D341Med (cell line): ENCODE data around the gene PALMD.

Experiments
- DNase-seq: peaks from one replicate; pipeline ENCODE4 v3.0.0; 2012; ENCODE audit warnings: low spot score

PALMD gene

DNA sequence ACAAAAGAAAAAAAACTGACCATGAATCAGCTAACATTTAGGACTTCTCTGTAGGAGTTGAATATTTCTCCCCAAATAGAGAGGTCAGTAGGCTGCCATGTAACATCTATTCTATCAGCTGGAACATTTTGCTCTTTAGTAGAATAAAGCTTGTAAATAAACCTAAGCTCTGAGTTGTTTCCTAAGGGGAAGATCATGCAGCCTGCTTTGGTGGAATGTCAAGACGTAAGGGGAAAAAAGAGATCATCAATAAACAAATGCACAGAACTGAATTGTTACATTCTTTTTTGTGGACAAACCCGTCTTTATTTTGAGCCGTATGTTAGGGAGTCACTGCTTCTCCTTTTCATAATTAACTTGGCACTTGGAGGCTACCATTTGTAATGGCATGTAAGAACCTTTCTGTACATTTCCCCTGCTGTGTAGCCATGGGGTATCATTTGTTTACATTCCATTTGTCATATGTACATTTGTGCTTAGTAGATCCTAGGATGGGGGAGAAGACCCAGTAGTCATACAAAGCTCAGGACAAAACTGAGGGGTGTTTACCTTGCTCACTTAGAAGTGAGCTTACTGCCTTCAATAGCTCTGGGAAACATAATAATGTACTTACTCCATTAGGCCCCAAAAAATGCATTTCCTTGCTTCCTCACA lies 10.8 kb upstream of the PALMD start:
- no peak for DNase-seq

DNA sequence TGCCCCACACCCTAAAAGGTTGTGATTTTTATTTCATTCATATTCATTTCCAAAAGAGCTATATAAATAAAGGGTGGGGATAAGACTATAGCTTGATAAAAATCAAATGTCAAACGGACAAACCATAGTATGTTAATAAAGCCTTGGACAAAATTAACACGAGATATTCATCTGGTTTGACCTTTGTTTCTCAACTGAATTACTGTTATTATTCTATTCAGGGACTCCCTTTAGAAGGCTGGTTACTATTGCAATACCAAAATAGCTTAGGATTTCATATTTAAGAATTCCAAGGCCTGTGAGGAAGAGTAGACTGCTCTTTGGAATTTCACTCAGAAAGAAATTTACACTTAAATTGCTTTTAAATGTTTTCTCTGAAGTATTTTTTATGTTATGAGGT lies 10.2 kb upstream of the PALMD start:
- no peak for DNase-seq

- DNase-seq = peak; percentile 52
These were observed 9.2 kb upstream of the PALMD start for GRCh38 chr1:99636647-99637175.

- no peak for DNase-seq
These were observed 7.1 kb upstream of the PALMD start for GRCh38 chr1:99638853-99639252.

GRCh38 chr1:99639408-99639807 lies 6.5 kb upstream of the PALMD start:
- no peak for DNase-seq

- no peak for DNase-seq
These were observed 6.0 kb upstream of the PALMD start for GRCh38 chr1:99639945-99640344.

DNA sequence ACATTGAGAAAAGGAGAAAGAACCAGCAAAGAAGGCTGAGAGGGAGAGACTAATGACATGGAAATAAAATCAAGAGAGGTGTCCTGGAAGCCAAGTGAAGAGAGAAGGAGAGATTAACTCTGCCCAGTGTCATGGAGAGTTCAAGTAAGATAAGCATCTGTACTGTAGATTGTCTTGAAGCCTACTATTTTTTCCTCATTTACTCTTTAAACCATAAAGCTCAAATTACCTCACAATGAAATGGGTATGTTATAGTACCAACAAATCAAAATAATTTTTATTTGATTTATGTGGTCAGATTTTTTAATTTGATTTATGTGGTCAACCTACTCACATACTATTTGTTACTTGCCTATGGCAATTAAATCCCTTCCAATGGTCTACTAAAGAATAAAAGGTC lies 5.2 kb upstream of the PALMD start:
- no peak for DNase-seq

- DNase-seq = no peak
These were observed 4.4 kb upstream of the PALMD start for GRCh38 chr1:99641558-99641957.

GRCh38 chr1:99642053-99642452 lies 3.9 kb upstream of the PALMD start:
- no peak for DNase-seq

DNA sequence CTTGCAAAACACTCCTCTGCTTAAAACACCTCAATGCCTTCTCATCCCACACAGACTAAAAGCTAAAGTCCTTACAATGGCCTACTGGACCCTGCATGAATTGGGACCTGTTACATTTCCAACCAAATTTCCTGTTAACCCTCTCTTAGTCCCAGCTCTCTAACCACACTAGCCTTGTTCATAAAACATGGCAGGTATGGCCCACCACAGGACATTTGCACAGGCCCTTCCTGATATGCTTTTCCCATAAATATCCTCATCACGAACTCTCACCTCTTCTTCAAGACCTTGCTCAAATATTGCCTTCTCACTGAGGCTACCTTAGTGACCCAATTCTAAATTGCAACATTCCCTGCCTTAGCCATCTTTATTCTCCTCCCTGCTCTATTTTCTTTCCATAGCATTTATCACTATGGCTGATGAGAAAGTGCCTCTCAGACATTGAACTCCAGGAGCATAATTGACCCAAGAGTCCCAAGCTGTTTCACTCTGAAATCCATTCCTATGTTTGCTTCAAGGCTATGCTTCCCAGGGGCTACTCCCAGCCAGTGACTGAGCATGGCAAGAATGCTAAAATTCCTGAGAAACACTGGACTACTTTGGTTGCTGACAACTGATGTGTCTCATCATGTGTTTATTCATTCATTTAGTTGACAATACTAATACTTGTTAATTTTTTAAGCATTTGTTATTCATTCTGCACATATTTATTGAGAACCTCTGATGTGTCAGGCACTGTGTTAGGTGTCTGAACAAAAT lies 2.7 kb upstream of the PALMD start:
- DNase-seq = no peak

- peak; percentile 50 for DNase-seq
These were observed 1.5 kb upstream of the PALMD start for GRCh38 chr1:99644279-99645004.

GRCh38 chr1:99645203-99645602 lies 710 bp upstream of the PALMD start:
- DNase-seq = no peak

DNA sequence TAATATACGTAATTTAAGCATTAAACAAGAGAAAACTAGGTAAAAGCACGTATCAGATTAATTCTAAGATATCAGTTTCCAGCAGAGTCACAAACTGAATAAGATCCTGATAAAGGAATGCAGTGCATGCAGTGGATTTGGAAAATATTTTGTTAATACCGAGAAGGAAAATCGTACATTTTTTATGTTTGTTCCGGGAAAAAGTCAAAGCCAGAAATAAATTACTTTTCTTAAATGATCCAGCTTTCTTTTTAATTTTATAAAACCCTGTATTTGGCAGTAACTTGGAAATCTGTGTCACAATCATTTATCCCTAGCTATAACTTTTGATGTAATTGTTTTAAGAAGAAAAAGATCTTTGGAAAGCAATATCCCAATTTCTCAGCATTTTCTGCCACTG lies 955 bp downstream of the PALMD start:
- DNase-seq = no peak

DNA sequence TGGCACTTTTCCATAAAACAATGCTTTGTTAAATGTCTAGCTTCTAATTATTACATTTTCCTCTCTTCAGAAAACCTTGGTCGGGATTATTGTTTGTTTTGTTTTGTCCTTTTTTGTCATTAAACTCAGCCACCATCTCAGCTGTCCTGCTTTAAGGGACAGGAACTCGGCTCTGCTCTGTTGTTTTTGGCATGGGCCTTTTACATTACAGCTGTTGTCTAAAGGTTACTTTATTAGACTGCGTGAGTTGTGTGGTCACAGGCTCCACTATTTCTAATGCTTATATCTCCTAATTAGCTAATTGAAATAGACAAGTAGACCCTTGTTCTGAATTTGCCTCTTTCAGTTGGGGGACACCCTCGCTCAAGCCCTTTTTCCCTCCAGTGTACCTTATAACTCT lies 1.6 kb downstream of the PALMD start:
- peak; percentile 24 for DNase-seq

DNA sequence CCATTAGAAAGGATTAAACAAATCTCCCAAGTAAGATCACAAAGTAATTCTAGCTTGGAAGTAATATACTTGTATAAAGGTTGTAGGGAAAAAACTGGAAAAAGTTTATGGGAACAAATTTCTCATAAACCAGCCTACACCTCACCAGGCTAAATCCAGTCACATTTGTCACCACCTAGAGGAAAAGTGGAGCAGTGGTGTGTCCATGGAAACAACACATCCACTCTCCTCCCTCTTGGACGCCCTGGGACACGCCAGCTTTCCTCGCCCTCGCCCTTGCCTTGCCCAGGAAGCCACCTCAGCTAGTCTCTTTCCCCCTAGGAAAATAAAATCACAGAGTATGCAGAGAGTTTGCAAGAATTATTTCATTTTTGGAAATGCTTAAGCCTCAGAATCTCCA lies 2.2 kb downstream of the PALMD start:
- DNase-seq = peak; percentile 77

- no peak for DNase-seq
These were observed 4.1 kb downstream of the PALMD start for GRCh38 chr1:99650030-99650429.

- DNase-seq = no peak
These were observed 5.0 kb downstream of the PALMD start for GRCh38 chr1:99650773-99651437.

DNA sequence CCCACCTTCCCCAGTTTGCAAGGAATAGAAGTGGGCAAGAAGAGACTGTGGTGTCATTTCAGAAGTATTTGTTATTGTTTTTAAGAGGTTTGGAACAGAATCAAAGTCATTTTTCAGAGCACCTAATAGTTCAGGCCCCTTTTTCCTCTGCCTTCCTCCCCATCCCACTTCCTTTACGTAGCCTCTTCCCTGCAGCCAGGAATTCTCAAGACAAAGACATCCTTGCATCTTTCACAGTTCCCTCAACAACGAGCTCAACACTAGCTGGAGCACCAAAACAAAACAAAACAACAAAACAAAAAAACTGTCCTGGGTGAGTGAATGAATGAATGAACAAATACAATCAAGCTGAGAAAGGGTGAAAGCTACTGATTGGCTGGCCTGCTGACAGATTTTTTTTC lies 7.0 kb downstream of the PALMD start:
- no peak for DNase-seq

GRCh38 chr1:99655376-99655775 lies 9.5 kb downstream of the PALMD start:
- no peak for DNase-seq

GRCh38 chr1:99656701-99657100 lies 10.8 kb downstream of the PALMD start:
- no peak for DNase-seq

GRCh38 chr1:99657213-99658030 lies 11.5 kb downstream of the PALMD start:
- no peak for DNase-seq

GRCh38 chr1:99658031-99658290 lies 12.0 kb downstream of the PALMD start:
- DNase-seq = no peak
